Natural killer cell (primary cell): ENCODE data around the gene TRIM6. TPM values are rescaled to one million over a fixed set of nuclear protein-coding genes. Genes with fewer than 3 reads are reported as not detected.

Experiments used
- ATAC-seq, 3 donors: fragments of 150-1000 bp in 2 of 3; fragments of 200-7000 bp in 1 of 3; cut with Tn5 transposase; 1 replicate in 1 of 3; 2 replicates in 2 of 3; pipeline ENCODE4 v1.10.0; 2021; ENCODE audit warnings: mild to moderate bottlenecking in 2 of 3, moderate library complexity in 2 of 3
- DNase-seq, 2 donors: peaks; one replicate each; pipeline versions ENCODE4 v3.0.0 to v3.0.0-alpha.2; 2013 to 2021; ENCODE audit warnings: mixed read lengths in 1 of 2
- H3K27ac ChIP-seq: one replicate; pipeline ENCODE4 v1.5.1; 2013; ENCODE audit warnings: mild to moderate bottlenecking, low read length
- H3K27me3 ChIP-seq: one replicate; pipeline ENCODE4 v1.6.1; 2013; ENCODE audit warnings: low read length; ENCODE audit not compliant: control insufficient read depth, insufficient read depth
- H3K36me3 ChIP-seq: one replicate; pipeline ENCODE4 v1.6.1; 2013; ENCODE audit warnings: low read length; ENCODE audit not compliant: control insufficient read depth, insufficient read depth
- H3K4me1 ChIP-seq: one replicate; pipeline ENCODE4 v1.6.1; 2013; ENCODE audit warnings: low read length; ENCODE audit not compliant: control insufficient read depth, insufficient read depth
- H3K4me3 ChIP-seq: one replicate; pipeline ENCODE4 v1.5.1; 2013; ENCODE audit warnings: low read length
- H3K9me3 ChIP-seq: one replicate; pipeline ENCODE4 v1.6.1; 2013; ENCODE audit warnings: low read length; ENCODE audit not compliant: control insufficient read depth, insufficient read depth
- H3K27ac Mint-ChIP-seq, 2 donors: one replicate each; pipeline ENCODE4 v1.8.0; 2022; ENCODE audit warnings: mild to moderate bottlenecking in 2 of 2, mixed read lengths in 2 of 2, moderate library complexity in 1 of 2
- H3K27me3 Mint-ChIP-seq, 2 donors: one replicate each; pipeline ENCODE4 v1.8.0; 2022; ENCODE audit warnings: low read depth in 2 of 2, mixed read lengths in 2 of 2
- H3K36me3 Mint-ChIP-seq: one replicate; pipeline ENCODE4 v1.8.0; 2022; ENCODE audit warnings: mixed read lengths
- H3K4me1 Mint-ChIP-seq, 2 donors: one replicate each; pipeline ENCODE4 v1.8.0; 2022; ENCODE audit warnings: mixed read lengths in 2 of 2
- H3K4me3 Mint-ChIP-seq: one replicate; pipeline ENCODE4 v1.8.0; 2022; ENCODE audit warnings: mild to moderate bottlenecking, moderate library complexity, mixed read lengths
- H3K9me3 Mint-ChIP-seq, 2 donors: one replicate each; pipeline ENCODE4 v1.8.0; 2022; ENCODE audit warnings: mixed read lengths in 2 of 2
- CTCF ChIP-seq: fragments of 200-600 bp; IDR thresholded peaks from one replicate; pipeline ENCODE4 v1.8.0; 2022; ENCODE audit warnings: antibody characterized with exemption
- WGBS: methylation state at CpG from one replicate; pipeline ENCODE4 v1.1.7; 2013; ENCODE audit warnings: missing lambda C conversion rate; ENCODE audit not compliant: insufficient coverage; 5-methylcytosine and 5-hydroxymethylcytosine counted together
- intact Hi-C: fragments of 100-400 bp; cut with micrococcal nuclease; formaldehyde crosslinking; loops from one replicate; pipeline ENCODE4 v1.14.2; 2022
- total RNA-seq, 4 donors: library from RNA; stranded (reverse); fragments of 120-200 nt in 1 of 4; gene quantifications; one replicate each; pipeline versions ENCODE4 v1.2.3 to v1.2.4, GENCODE V29; 2013 to 2022

Gene TRIM6
- total RNA-seq, 3 donors from 2014 or later (not counting 1 experiment from before 2014, with no cell fraction given) = 1.1 TPM; not detected in 2

- no peaks in the 10 kb centered on the region for H3K36me3 Mint-ChIP-seq
Observed at GRCh38 chr11:5622802-5623201, 26.4 kb downstream of the TRIM6 start.

GRCh38 chr11:5624489-5625279 lies 28.2 kb downstream of the TRIM6 start, which contains the start of gene TRIM34:
TSS of gene TRIM34 (plus strand) at chr11:5625001. CDS start at chr11:5632332, 7,331 bp downstream.
- H3K27ac ChIP-seq = peak within 1 kb of the TSS; percentile 75
- Mint-ChIP-seq H3K4me3 (peak within 1 kb of the TSS; percentile 90), H3K27ac (peak within 1 kb of the TSS; percentile 85 to 86), H3K9me3 (no peaks in the 10 kb centered on the region), H3K36me3 (no peaks in the 10 kb centered on the region), H3K27me3 (no peaks in the 10 kb centered on the region), H3K4me1 (peaks cover 47 to 57% of the 10 kb centered on the region in 2 donors)
- intact Hi-C loops = loop anchor here (1.0 kb wide), 1 partner anchor 61 kb away; the partner anchor contains the start of gene TRIM5
- 21% methylated on average over 5 of the region's 7 CpGs for WGBS
- TF ChIP-seq CTCF = no peak
- no peaks in the 10 kb centered on the region for H3K27me3 ChIP-seq
- ATAC-seq (peak; percentile 96 to 97 (median 97)), DNase-seq (peak; percentile 38 to 85)
- peaks cover 23% of the 10 kb centered on the region for H3K4me1 ChIP-seq
- H3K4me3 ChIP-seq = peak within 1 kb of the TSS; percentile 55
- no peaks in the 10 kb centered on the region for H3K9me3 ChIP-seq
- H3K36me3 ChIP-seq = no peaks in the 10 kb centered on the region

More at GRCh38 chr11:5622802-5623201, 26.4 kb downstream of the TRIM6 start:
- Mint-ChIP-seq H3K4me3 (peak overlapping the region; percentile 28), H3K27ac (no peak overlapping the region), H3K9me3 (no peaks in the 10 kb centered on the region), H3K4me1 (peaks cover 37 to 41% of the 10 kb centered on the region in 2 donors), H3K27me3 (no peaks in the 10 kb centered on the region)
- Histone ChIP-seq H3K27ac (no peak overlapping the region), H3K9me3 (no peaks in the 10 kb centered on the region), H3K36me3 (no peaks in the 10 kb centered on the region), H3K4me1 (peaks cover 20% of the 10 kb centered on the region), H3K4me3 (no peak overlapping the region), H3K27me3 (no peaks in the 10 kb centered on the region)
- no peak for ATAC-seq
- intact Hi-C loops = no loop called here
- no peak for TF ChIP-seq CTCF
- DNase-seq = no peak
- WGBS = 96% methylated on average over 3 of the region's 3 CpGs

- H3K4me1 Mint-ChIP-seq = peaks cover 49 to 57% of the 10 kb centered on the region in 2 donors
- ATAC-seq (no peak), DNase-seq (peak in 1 of 2 donors; percentile 18)
Observed at GRCh38 chr11:5625281-5625680, 28.8 kb downstream of the TRIM6 start.

More at GRCh38 chr11:5625281-5625680, 28.8 kb downstream of the TRIM6 start:
- no peaks in the 10 kb centered on the region for H3K27me3 ChIP-seq
- no peaks in the 10 kb centered on the region for H3K27me3 Mint-ChIP-seq
- no peaks in the 10 kb centered on the region for H3K36me3 ChIP-seq
- peak overlapping the region; percentile 75 for H3K27ac ChIP-seq
- peaks cover 23% of the 10 kb centered on the region for H3K4me1 ChIP-seq
- H3K4me3 Mint-ChIP-seq = peak overlapping the region; percentile 90
- TF ChIP-seq CTCF = no peak
- H3K36me3 Mint-ChIP-seq = no peaks in the 10 kb centered on the region
- H3K4me3 ChIP-seq = peak overlapping the region; percentile 55
- no peaks in the 10 kb centered on the region for H3K9me3 ChIP-seq
- intact Hi-C loops = loop anchor here (1.0 kb wide), 1 partner anchor 60 kb away; the partner anchor contains the start of gene TRIM5
- H3K27ac Mint-ChIP-seq = peak overlapping the region; percentile 85 to 86
- 24% methylated on average over 4 of the region's 4 CpGs for WGBS
- H3K9me3 Mint-ChIP-seq = no peaks in the 10 kb centered on the region
